ENCODE measurements around the gene FAM32A.

GRCh38 chr19:16200038-16201010 lies 15.1 kb downstream of the FAM32A start:
- TF ChIP-seq CTCF (IDR thresholded peaks at IDR 0.05) = no peak
- no peak for TF ChIP-seq POLR2A (IDR thresholded peaks at IDR 0.05)
